Endothelial cell of umbilical vein (primary cell): ENCODE results near the gene PRKCB.

Experiments used
- EZH2 ChIP-seq: IDR thresholded peaks from 2 replicates; pipeline ENCODE4 v1.6.1; 2012; ENCODE audit warnings: borderline replicate concordance, low read depth, mild to moderate bottlenecking, moderate library complexity, low read length, inconsistent platforms; ENCODE audit not compliant: severe bottlenecking
- FOS ChIP-seq: IDR thresholded peaks from 2 replicates; pipeline ENCODE4 v1.6.1; 2011; ENCODE audit warnings: mild to moderate bottlenecking, low read length, moderate library complexity, borderline replicate concordance; ENCODE audit not compliant: insufficient read depth
- GATA2 ChIP-seq: IDR thresholded peaks from 2 replicates; pipeline ENCODE4 v1.7.0; 2011; ENCODE audit warnings: low read depth, mild to moderate bottlenecking, moderate library complexity, mixed read lengths, low read length; ENCODE audit not compliant: insufficient read length, insufficient read depth
- JUN ChIP-seq: IDR thresholded peaks from 2 replicates; pipeline ENCODE4 v1.6.1; 2011; ENCODE audit warnings: borderline replicate concordance, low read depth; ENCODE audit not compliant: insufficient read length, insufficient read depth
- MYC ChIP-seq: IDR thresholded peaks from one replicate; pipeline ENCODE4 v1.6.1; 2011; ENCODE audit warnings: mild to moderate bottlenecking, low read depth, low read length
- POLR2A ChIP-seq: IDR thresholded peaks from 2 replicates; pipeline ENCODE4 v1.6.1; 2012; ENCODE audit warnings: low read depth, mild to moderate bottlenecking, control low read depth, low read length
- POLR2AphosphoS5 ChIP-seq: IDR thresholded peaks from 2 replicates; pipeline ENCODE4 v1.6.1; 2012; ENCODE audit warnings: low read depth, mild to moderate bottlenecking, control low read depth, low read length, moderate library complexity; ENCODE audit not compliant: insufficient read depth
- TF ChIP-seq, protein P1 (sequence below), 2 donors: IDR thresholded peaks; 1 replicate in 1 of 2; 2 replicates in 1 of 2; pipeline ENCODE4 v1.5.1; 2011; ENCODE audit warnings: low read length in 2 of 2, mild to moderate bottlenecking in 2 of 2, moderate library complexity in 2 of 2, control low read depth in 1 of 2, inconsistent platforms in 1 of 2, low read depth in 1 of 2; ENCODE audit not compliant: insufficient read depth in 1 of 2; ENCODE audit errors: extremely low read depth in 1 of 2
- TF ChIP-seq, protein P2 (sequence below): IDR thresholded peaks from 2 replicates; pipeline ENCODE4 v1.6.1; 2011; ENCODE audit not compliant: insufficient read depth, insufficient read length

DNA sequence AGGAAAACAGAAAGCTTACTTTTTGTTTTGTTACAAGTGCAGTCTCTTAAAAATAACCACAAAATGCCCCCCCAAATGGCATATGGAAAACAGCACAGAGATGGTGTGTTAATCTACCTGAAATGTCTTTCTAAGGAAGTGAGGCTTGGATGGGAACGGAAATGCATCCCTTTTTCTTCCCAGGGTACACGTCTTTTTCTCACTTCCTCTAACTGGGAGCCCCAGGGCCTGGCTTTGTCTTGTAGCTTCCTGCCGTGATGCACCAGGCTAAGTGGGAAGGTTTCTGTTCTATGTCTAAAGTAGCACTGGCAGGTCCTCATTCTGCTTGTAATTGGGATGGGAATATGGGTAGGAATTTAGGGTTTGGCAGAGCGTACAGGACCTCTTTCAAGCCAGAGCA is 367.9 kb downstream of the PRKCB start:
- no peak for TF ChIP-seq POLR2AphosphoS5
- TF ChIP-seq, protein P1, sequence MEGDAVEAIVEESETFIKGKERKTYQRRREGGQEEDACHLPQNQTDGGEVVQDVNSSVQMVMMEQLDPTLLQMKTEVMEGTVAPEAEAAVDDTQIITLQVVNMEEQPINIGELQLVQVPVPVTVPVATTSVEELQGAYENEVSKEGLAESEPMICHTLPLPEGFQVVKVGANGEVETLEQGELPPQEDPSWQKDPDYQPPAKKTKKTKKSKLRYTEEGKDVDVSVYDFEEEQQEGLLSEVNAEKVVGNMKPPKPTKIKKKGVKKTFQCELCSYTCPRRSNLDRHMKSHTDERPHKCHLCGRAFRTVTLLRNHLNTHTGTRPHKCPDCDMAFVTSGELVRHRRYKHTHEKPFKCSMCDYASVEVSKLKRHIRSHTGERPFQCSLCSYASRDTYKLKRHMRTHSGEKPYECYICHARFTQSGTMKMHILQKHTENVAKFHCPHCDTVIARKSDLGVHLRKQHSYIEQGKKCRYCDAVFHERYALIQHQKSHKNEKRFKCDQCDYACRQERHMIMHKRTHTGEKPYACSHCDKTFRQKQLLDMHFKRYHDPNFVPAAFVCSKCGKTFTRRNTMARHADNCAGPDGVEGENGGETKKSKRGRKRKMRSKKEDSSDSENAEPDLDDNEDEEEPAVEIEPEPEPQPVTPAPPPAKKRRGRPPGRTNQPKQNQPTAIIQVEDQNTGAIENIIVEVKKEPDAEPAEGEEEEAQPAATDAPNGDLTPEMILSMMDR (IDR thresholded peaks at IDR 0.05; ENCODE audit: extremely low read depth in 1 of 2, insufficient read depth in 1 of 2, low read depth in 1 of 2, low read length in 2 of 2): no peak
- TF ChIP-seq POLR2A: no peak
- no peak for TF ChIP-seq MYC
- TF ChIP-seq JUN: no peak
- TF ChIP-seq FOS: no peak
- no peak for TF ChIP-seq EZH2
- TF ChIP-seq, protein P2, sequence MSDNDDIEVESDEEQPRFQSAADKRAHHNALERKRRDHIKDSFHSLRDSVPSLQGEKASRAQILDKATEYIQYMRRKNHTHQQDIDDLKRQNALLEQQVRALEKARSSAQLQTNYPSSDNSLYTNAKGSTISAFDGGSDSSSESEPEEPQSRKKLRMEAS: no peak
- TF ChIP-seq GATA2: no peak
